ENCODE data around the gene KCNE2. TPM values are rescaled to one million over a fixed set of nuclear protein-coding genes. Genes with fewer than 3 reads are reported as not detected.

KCNE2 gene
- total RNA-seq, 1 experiment from 2014 or later: not detected

DNA sequence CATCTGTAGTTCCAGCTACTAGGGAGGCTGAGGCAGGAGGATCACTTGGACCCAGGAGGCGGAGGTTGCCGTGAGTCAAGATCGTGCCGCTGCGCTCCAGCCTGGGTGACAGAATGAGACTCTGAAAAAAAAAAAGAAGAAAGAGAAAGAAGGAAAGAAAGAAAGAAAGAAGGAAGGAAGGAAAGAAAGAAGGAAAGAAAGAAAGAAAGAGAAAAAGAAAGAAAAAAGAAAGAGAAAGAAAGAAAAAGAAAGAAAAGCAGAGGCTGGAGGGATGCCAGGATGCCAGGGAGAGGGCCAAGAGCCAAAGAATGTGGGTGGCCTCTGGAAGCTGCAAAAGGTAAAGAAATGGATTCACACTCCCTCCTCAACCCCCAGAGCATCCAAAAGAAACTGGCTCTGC is 8.2 kb upstream of the KCNE2 start:
- POLR2A ChIA-PET: no interaction called here
- no peaks in the 10 kb centered on the region for H3K27me3 ChIP-seq (ENCODE audit: insufficient read depth, low read length)
- no peaks in the 10 kb centered on the region for H3K36me3 ChIP-seq (ENCODE audit: control insufficient read depth in 1 of 2, insufficient read depth in 2 of 2, low read length in 2 of 2)
- no peaks in the 10 kb centered on the region for H4K20me1 ChIP-seq (ENCODE audit: insufficient read depth)
- intact Hi-C loops (cut with micrococcal nuclease): no loop called here
- H3K9me3 ChIP-seq (ENCODE audit: control insufficient read depth in 1 of 2, insufficient read depth in 1 of 2, low read depth in 1 of 2, low read length in 2 of 2): no peaks in the 10 kb centered on the region
- ATAC-seq: no peak
- TF ChIP-seq POLR2A (IDR thresholded peaks at IDR 0.05; ENCODE audit: borderline replicate concordance, extremely low read depth, insufficient read depth, insufficient read length) (no peak), ELF1 (IDR thresholded peaks at IDR 0.05; ENCODE audit: borderline replicate concordance, low read depth) (no peak), ZFX (IDR thresholded peaks at IDR 0.05) (no peak)
- CTCF ChIA-PET: interaction anchor here (1.1 kb wide), 2 partner anchors 8 to 431 kb away, joined by 3 to 4 read pairs; no protein-coding TSS in a partner anchor
- DNase-seq (ENCODE audit: low read depth, low spot score): no peak
- H3K4me3 ChIP-seq (replicated peaks in 1 of 2; ENCODE audit: low read depth in 1 of 2, low read length in 2 of 2): no peak overlapping the region
- BruUV-seq (replicated peaks): no TSS peak
- H3K79me2 ChIP-seq (ENCODE audit: insufficient read depth, low read length): no peaks in the 10 kb centered on the region
- H2AFZ ChIP-seq (ENCODE audit: low read depth, low read length, poor library complexity, severe bottlenecking): no peak overlapping the region
- H3K9ac ChIP-seq (ENCODE audit: low read length): no peak overlapping the region
- no peak overlapping the region for H3K4me2 ChIP-seq (ENCODE audit: low read length)
- H3K9me2 ChIP-seq (ENCODE audit: insufficient read depth): no peaks in the 10 kb centered on the region
- RAD21 ChIA-PET (ENCODE audit: low non-redundant PET in 1 of 2, low total read pairs in 2 of 2, uncharacterized antibody in 2 of 2, unreplicated experiment in 2 of 2): no interaction called here
- H3K4me1 ChIP-seq (ENCODE audit: control insufficient read depth in 1 of 2, insufficient read depth in 2 of 2, low read length in 2 of 2): no peaks in the 10 kb centered on the region
- H3K27ac ChIP-seq (ENCODE audit: low read depth, low read length): no peak overlapping the region

DNA sequence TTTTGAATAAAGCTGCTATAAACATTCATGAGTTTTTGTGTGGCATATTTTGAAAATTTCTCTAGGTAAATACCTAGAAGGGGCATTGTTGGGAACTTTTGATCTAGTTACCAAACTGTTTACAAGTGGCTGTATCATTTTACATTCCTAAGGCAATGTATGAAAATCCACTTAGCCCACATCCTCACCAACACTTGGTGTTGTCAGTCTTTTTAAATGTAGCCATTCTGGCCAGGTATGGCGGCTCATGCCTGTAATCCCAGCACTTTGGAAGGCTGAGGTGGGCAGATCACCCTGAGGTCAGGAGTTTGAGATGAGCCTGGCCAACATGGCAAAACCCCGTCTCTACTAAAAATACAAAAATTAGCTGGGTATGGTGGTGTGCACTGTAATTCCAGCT is 5.9 kb upstream of the KCNE2 start:
- H3K79me2 ChIP-seq (ENCODE audit: insufficient read depth, low read length): no peaks in the 10 kb centered on the region
- CTCF ChIA-PET: interaction anchor here (1.0 to 2.6 kb wide), 2 partner anchors 10 kb away, joined by 4 to 13 read pairs; no protein-coding TSS in a partner anchor
- no peaks in the 10 kb centered on the region for H3K9me3 ChIP-seq (ENCODE audit: control insufficient read depth in 1 of 2, insufficient read depth in 1 of 2, low read depth in 1 of 2, low read length in 2 of 2)
- RAD21 ChIA-PET (ENCODE audit: low non-redundant PET in 1 of 2, low total read pairs in 2 of 2, uncharacterized antibody in 2 of 2, unreplicated experiment in 2 of 2): no interaction called here
- ATAC-seq: no peak
- no peaks in the 10 kb centered on the region for H3K36me3 ChIP-seq (ENCODE audit: control insufficient read depth in 1 of 2, insufficient read depth in 2 of 2, low read length in 2 of 2)
- POLR2A ChIA-PET: no interaction called here
- DNase-seq (ENCODE audit: low read depth, low spot score): no peak
- no peak overlapping the region for H3K4me2 ChIP-seq (ENCODE audit: low read length)
- H3K9me2 ChIP-seq (ENCODE audit: insufficient read depth): no peaks in the 10 kb centered on the region
- no peak overlapping the region for H2AFZ ChIP-seq (ENCODE audit: low read depth, low read length, poor library complexity, severe bottlenecking)
- H3K27me3 ChIP-seq (ENCODE audit: insufficient read depth, low read length): no peaks in the 10 kb centered on the region
- H3K4me1 ChIP-seq (ENCODE audit: control insufficient read depth in 1 of 2, insufficient read depth in 2 of 2, low read length in 2 of 2): peaks cover 3 to 7% of the 10 kb centered on the region in 2 experiments; a peak in 2 of 4 replicates
- H3K4me3 ChIP-seq (replicated peaks in 1 of 2; ENCODE audit: low read depth in 1 of 2, low read length in 2 of 2): no peak overlapping the region
- H4K20me1 ChIP-seq (ENCODE audit: insufficient read depth): no peaks in the 10 kb centered on the region
- no TSS peak for BruUV-seq (replicated peaks)
- intact Hi-C loops (cut with micrococcal nuclease): no loop called here
- H3K9ac ChIP-seq (ENCODE audit: low read length): no peak overlapping the region
- H3K27ac ChIP-seq (ENCODE audit: low read depth, low read length): no peak overlapping the region
- no peak for TF ChIP-seq RAD21 (IDR thresholded peaks at IDR 0.05; ENCODE audit: low read depth)
- TF ChIP-seq ELF1 (IDR thresholded peaks at IDR 0.05; ENCODE audit: borderline replicate concordance, low read depth): no peak
- TF ChIP-seq, protein P1, sequence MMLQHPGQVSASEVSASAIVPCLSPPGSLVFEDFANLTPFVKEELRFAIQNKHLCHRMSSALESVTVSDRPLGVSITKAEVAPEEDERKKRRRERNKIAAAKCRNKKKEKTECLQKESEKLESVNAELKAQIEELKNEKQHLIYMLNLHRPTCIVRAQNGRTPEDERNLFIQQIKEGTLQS (IDR thresholded peaks at IDR 0.05): no peak
- no peak for TF ChIP-seq POLR2A (IDR thresholded peaks at IDR 0.05; ENCODE audit: borderline replicate concordance, extremely low read depth, insufficient read depth, insufficient read length)
- no peak for TF ChIP-seq EGR1 (IDR thresholded peaks at IDR 0.05; ENCODE audit: low read depth)
- no peak for TF ChIP-seq ZFX (IDR thresholded peaks at IDR 0.05)
- TF ChIP-seq, protein P2, sequence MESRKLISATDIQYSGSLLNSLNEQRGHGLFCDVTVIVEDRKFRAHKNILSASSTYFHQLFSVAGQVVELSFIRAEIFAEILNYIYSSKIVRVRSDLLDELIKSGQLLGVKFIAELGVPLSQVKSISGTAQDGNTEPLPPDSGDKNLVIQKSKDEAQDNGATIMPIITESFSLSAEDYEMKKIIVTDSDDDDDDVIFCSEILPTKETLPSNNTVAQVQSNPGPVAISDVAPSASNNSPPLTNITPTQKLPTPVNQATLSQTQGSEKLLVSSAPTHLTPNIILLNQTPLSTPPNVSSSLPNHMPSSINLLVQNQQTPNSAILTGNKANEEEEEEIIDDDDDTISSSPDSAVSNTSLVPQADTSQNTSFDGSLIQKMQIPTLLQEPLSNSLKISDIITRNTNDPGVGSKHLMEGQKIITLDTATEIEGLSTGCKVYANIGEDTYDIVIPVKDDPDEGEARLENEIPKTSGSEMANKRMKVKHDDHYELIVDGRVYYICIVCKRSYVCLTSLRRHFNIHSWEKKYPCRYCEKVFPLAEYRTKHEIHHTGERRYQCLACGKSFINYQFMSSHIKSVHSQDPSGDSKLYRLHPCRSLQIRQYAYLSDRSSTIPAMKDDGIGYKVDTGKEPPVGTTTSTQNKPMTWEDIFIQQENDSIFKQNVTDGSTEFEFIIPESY (IDR thresholded peaks at IDR 0.05; ENCODE audit: extremely low read depth, insufficient replicate concordance, low read length): no peak
- no peak for TF ChIP-seq JUND (IDR thresholded peaks at IDR 0.05)
- no peak for TF ChIP-seq YY1 (IDR thresholded peaks at IDR 0.05; ENCODE audit: extremely low read depth, insufficient replicate concordance, low read depth, low read length)
- TF ChIP-seq SRF (IDR thresholded peaks at IDR 0.05; ENCODE audit: low read depth): no peak
- TF ChIP-seq ZNF274 (IDR thresholded peaks at IDR 0.05; ENCODE audit: low read depth, low read length): no peak
- TF ChIP-seq, protein P3, sequence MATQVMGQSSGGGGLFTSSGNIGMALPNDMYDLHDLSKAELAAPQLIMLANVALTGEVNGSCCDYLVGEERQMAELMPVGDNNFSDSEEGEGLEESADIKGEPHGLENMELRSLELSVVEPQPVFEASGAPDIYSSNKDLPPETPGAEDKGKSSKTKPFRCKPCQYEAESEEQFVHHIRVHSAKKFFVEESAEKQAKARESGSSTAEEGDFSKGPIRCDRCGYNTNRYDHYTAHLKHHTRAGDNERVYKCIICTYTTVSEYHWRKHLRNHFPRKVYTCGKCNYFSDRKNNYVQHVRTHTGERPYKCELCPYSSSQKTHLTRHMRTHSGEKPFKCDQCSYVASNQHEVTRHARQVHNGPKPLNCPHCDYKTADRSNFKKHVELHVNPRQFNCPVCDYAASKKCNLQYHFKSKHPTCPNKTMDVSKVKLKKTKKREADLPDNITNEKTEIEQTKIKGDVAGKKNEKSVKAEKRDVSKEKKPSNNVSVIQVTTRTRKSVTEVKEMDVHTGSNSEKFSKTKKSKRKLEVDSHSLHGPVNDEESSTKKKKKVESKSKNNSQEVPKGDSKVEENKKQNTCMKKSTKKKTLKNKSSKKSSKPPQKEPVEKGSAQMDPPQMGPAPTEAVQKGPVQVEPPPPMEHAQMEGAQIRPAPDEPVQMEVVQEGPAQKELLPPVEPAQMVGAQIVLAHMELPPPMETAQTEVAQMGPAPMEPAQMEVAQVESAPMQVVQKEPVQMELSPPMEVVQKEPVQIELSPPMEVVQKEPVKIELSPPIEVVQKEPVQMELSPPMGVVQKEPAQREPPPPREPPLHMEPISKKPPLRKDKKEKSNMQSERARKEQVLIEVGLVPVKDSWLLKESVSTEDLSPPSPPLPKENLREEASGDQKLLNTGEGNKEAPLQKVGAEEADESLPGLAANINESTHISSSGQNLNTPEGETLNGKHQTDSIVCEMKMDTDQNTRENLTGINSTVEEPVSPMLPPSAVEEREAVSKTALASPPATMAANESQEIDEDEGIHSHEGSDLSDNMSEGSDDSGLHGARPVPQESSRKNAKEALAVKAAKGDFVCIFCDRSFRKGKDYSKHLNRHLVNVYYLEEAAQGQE (IDR thresholded peaks at IDR 0.05; ENCODE audit: low read depth): no peak
- TF ChIP-seq TCF7L2 (IDR thresholded peaks at IDR 0.05; ENCODE audit: borderline replicate concordance, extremely low read depth, insufficient read depth, insufficient read length): no peak
- no peak for TF ChIP-seq FOSL1 (IDR thresholded peaks at IDR 0.05; ENCODE audit: low read depth)
- no peak for TF ChIP-seq CEBPB (IDR thresholded peaks at IDR 0.05; ENCODE audit: low read depth)
- TF ChIP-seq CBX3 (IDR thresholded peaks at IDR 0.05; ENCODE audit: low read depth): no peak
- no peak for TF ChIP-seq EZH2 (IDR thresholded peaks at IDR 0.05)
